Astrocyte of the cerebellum (primary cell): ENCODE data around the gene FOXI2.

Experiments
- DNase-seq: peaks from one replicate; pipeline ENCODE4 v3.0.0-alpha.2; 2011; ENCODE audit warnings: low read depth
- H3K4me3 ChIP-seq: 2 replicates; pipeline ENCODE4 v1.5.1; 2011; ENCODE audit warnings: mild to moderate bottlenecking, low read depth, low read length, moderate library complexity
- CTCF ChIP-seq: IDR thresholded peaks from 2 replicates; pipeline ENCODE4 v1.5.1; 2012; ENCODE audit warnings: low read length, low read depth, moderate library complexity, mild to moderate bottlenecking; ENCODE audit errors: missing control alignments
- in situ Hi-C: cut with HindIII; loops from 2 replicates; pipeline ENCODE4 v1.10.0; 2017; ENCODE audit warnings: low sequenced_read_pairs

Gene FOXI2

GRCh38 chr10:127740596-127740995, 3.6 kb downstream of the FOXI2 start:
- in situ Hi-C loops, result no loop called here
- no peak overlapping the region for H3K4me3 ChIP-seq
- no peak for DNase-seq
- TF ChIP-seq CTCF, result no peak

DNA sequence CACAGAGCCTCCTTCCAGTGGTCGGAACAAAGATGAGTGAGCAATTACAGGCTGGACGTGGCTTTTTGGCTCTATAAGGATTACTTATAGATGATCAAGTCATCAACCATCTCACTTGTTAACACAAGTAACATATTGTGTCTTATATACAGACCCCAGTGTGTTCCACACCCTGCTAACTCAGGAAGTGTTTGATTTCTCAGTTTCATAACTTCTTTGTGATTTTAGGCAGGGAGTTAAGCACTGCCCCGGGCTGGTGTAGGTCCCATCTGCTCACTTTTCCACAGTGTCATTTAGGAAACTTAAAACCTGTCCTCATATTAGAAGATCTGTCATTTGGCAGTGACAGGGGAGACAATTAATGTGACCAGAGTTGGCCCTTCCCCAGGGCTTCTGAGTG, 6.2 kb downstream of the FOXI2 start:
- TF ChIP-seq CTCF, result no peak

GRCh38 chr10:127744956-127745355, 8.0 kb downstream of the FOXI2 start:
- in situ Hi-C loops, result no loop called here
- DNase-seq, result no peak
- no peak overlapping the region for H3K4me3 ChIP-seq
- no peak for TF ChIP-seq CTCF

More for the DNA sequence above, 6.2 kb downstream of the FOXI2 start:
- H3K4me3 ChIP-seq, result no peak overlapping the region
- no peak for DNase-seq
- in situ Hi-C loops, result no loop called here

- TF ChIP-seq CTCF, result no peak
- in situ Hi-C loops, result no loop called here
- DNase-seq, result no peak
- H3K4me3 ChIP-seq, result no peak overlapping the region
These were observed 8.9 kb downstream of the FOXI2 start for GRCh38 chr10:127745861-127746260.

- H3K4me3 ChIP-seq, result no peak overlapping the region
- no peak for TF ChIP-seq CTCF
- in situ Hi-C loops, result no loop called here
- DNase-seq, result no peak
These were observed 18.8 kb downstream of the FOXI2 start for GRCh38 chr10:127755753-127756152.

- no peak overlapping the region for H3K4me3 ChIP-seq
- TF ChIP-seq CTCF, result no peak
- no peak for DNase-seq
- in situ Hi-C loops, result no loop called here
These were observed 19.3 kb downstream of the FOXI2 start for GRCh38 chr10:127756264-127756663.

DNA sequence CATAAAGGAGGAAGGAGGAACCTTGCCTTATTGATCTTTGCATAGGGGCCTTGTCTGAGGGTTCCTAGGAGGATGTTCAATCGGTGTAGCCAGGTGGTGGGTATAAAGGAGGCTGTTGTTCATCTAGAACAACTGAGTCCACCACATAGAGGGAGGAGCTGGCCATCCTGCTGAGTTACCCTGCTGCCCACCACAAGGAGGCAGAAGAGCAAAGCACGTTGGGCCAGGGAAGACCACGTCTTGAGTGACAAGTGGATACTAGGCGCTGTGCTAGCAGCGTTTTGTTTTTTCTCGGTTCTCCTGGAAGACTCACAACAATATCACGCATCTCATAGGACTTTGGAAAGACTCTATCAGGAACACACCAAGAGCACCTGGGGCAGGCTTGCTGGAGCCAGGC, 20.0 kb downstream of the FOXI2 start:
- H3K4me3 ChIP-seq, result no peak overlapping the region
- DNase-seq, result no peak
- TF ChIP-seq CTCF, result no peak
- in situ Hi-C loops, result no loop called here
